Measurements from ENCODE around the gene UGCG. TPM values are rescaled to one million over a fixed set of nuclear protein-coding genes. Genes with fewer than 3 reads are reported as not detected.

The UGCG gene
- total and polyA plus RNA-seq, 9 of the 15 experiments (the other 6 are each of a cell fraction or from before 2014, with no cell fraction given) = 20.0 to 40.3 (median 29.2) TPM

- POLR2A ChIA-PET = interaction anchor here (1.5 kb wide), 1 partner anchor 8 kb away, joined by 5 read pairs; no protein-coding TSS in a partner anchor
- WGBS (ENCODE audit: insufficient coverage, low coverage, missing lambda C conversion rate) = 87% methylated on average over 5 of the region's 5 CpGs
Observed at GRCh38 chr9:111907147-111907546, 10.5 kb downstream of the UGCG start.

More at GRCh38 chr9:111907147-111907546, 10.5 kb downstream of the UGCG start:
- ATAC-seq (no peak), FAIRE-seq (no peak), DNase-seq (ENCODE audit: extremely low read depth in 1 of 4, low spot score in 3 of 4) (no peak)
- CTCF ChIA-PET (ENCODE audit: low intra/inter-chr PET ratio) = no interaction called here
- no TSS peak for BruUV-seq (replicated peaks)
- H3K9me1 ChIP-seq (ENCODE audit: control insufficient read depth, insufficient read depth, low read length) = no peaks in the 10 kb centered on the region
- no peak overlapping the region for H3K4me3 ChIP-seq
- no peak overlapping the region for H2AFZ ChIP-seq (ENCODE audit: low read depth, low read length)
- H3K4me2 ChIP-seq (ENCODE audit: insufficient read depth, low read length) = no peak overlapping the region
- no peak overlapping the region for H3K27ac ChIP-seq (ENCODE audit: extremely low read depth, low read depth, low read length)
- no peaks in the 10 kb centered on the region for H3K9me3 ChIP-seq (replicated peaks; ENCODE audit: control insufficient read depth, insufficient read depth, low read depth, low read length)
- in situ Hi-C loops (cut with MboI) (no loop called here), intact Hi-C loops (cut with micrococcal nuclease) (loop anchor here (10.0 kb wide), 1 partner anchor 448 kb away; no protein-coding TSS in a partner anchor)
- TF ChIP-seq ZNF324 (CRISPR knock-in tag; IDR thresholded peaks at IDR 0.05) = no peak
- TF ChIP-seq STAT5B (CRISPR knock-in tag; IDR thresholded peaks at IDR 0.05) = no peak
- TF ChIP-seq RAD51 (IDR thresholded peaks at IDR 0.05; ENCODE audit: borderline replicate concordance, low read depth) = no peak
- no peak for TF ChIP-seq ZFP1 (CRISPR knock-in tag; IDR thresholded peaks at IDR 0.05)
- no peak for TF ChIP-seq EP400 (IDR thresholded peaks at IDR 0.05)
- no peak for TF ChIP-seq ZNF707 (CRISPR knock-in tag; conservative IDR thresholded peaks at IDR 0.05)
- TF ChIP-seq EP300 (IDR thresholded peaks at IDR 0.05; ENCODE audit: low read length) = no peak
- TF ChIP-seq TAF15 (IDR thresholded peaks at IDR 0.05; ENCODE audit: low read depth, low read length) = no peak
- TF ChIP-seq SNAPC5 (CRISPR knock-in tag; IDR thresholded peaks at IDR 0.05) = no peak
- no peak for TF ChIP-seq PTTG1 (tag; IDR thresholded peaks at IDR 0.05; ENCODE audit: low read depth)
- TF ChIP-seq TFAP4 (CRISPR knock-in tag; IDR thresholded peaks at IDR 0.05; ENCODE audit: borderline replicate concordance) = no peak
- TF ChIP-seq BCL6 (CRISPR knock-in tag; IDR thresholded peaks at IDR 0.05) = no peak
- TF ChIP-seq RFX1 (IDR thresholded peaks at IDR 0.05) = no peak
- no peak for TF ChIP-seq MAFG (tag; conservative IDR thresholded peaks at IDR 0.05)
- TF ChIP-seq, protein P1, sequence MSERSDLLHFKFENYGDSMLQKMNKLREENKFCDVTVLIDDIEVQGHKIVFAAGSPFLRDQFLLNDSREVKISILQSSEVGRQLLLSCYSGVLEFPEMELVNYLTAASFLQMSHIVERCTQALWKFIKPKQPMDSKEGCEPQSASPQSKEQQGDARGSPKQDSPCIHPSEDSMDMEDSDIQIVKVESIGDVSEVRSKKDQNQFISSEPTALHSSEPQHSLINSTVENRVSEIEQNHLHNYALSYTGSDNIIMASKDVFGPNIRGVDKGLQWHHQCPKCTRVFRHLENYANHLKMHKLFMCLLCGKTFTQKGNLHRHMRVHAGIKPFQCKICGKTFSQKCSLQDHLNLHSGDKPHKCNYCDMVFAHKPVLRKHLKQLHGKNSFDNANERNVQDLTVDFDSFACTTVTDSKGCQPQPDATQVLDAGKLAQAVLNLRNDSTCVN (CRISPR knock-in tag; IDR thresholded peaks at IDR 0.05) = no peak
- no peak for TF ChIP-seq ARID2 (IDR thresholded peaks at IDR 0.05)
- H3K79me2 ChIP-seq (ENCODE audit: control insufficient read depth, insufficient read depth, low read length) = peaks cover 99% of the 10 kb centered on the region
- H3K4me1 ChIP-seq (replicated peaks in 1 of 2; ENCODE audit: control insufficient read depth in 2 of 2, insufficient read depth in 2 of 2, low read length in 2 of 2) = peaks cover 29 to 39% of the 10 kb centered on the region in 2 experiments; a peak in 4 of 5 replicates
- H4K20me1 ChIP-seq (replicated peaks; ENCODE audit: control insufficient read depth, insufficient read depth, low read length) = peaks cover 30% of the 10 kb centered on the region
- peaks cover 13% of the 10 kb centered on the region for H3K36me3 ChIP-seq (ENCODE audit: control insufficient read depth, insufficient read depth, low read length)
- no peak overlapping the region for H3K9ac ChIP-seq (ENCODE audit: insufficient read depth in 1 of 2, low read depth in 2 of 2, low read length in 2 of 2)
- no peaks in the 10 kb centered on the region for H3K27me3 ChIP-seq (ENCODE audit: control insufficient read depth in 2 of 2, insufficient read depth in 2 of 2, low read length in 2 of 2)
